GM19324 (cell line): ENCODE results near the gene OR52D1.

Experiments
- ATAC-seq: cut with Tn5 transposase; IDR thresholded peaks from one replicate; pipeline ENCODE4 v1.9.1; 2021; ENCODE audit warnings: mild to moderate bottlenecking, moderate library complexity; ENCODE audit not compliant: unreplicated experiment, low FRiP score

Gene OR52D1

DNA sequence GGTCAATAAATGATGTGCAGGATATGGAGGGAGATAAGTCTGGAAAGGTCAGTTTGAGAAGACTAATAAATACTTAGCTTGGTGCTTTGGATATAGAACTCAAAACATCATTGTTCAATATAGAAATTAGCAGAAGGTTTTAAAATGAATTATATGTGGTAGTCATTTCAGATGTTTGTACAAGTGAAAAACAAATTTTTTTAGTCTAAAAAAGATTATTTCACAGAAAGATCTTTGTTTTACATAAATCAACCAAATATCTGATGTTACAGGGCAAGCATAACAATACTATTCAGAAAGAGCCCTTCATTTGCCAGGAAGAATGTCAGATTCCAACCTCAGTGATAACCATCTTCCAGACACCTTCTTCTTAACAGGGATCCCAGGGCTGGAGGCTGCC is at the start of gene OR52D1:
Gene OR52D1, plus strand, starts transcription at position 301 of the 400 bp plus-strand sequence. Its CDS starts 22 bp downstream, at position 323.
- no peak for ATAC-seq

DNA sequence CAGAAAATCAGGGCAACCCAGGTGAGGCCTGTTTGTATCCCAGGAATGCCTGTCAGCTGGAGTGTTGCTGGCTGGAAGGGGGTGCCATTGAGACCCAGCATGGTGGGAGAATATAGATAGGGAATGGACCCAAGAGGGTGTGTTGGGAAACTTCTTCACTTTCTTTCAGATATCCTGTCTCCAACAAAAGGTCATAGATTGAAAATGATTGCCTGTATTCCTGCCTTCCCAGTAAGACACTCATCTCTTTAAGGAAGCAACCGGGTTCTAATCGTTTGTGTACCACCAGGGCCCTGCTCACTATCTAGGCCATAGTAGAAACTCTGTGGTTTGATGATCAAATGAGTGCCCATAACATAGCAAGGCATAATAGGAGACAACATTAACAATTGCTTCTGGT is 47.1 kb upstream of the OR52D1 start, which contains the start of gene OR51I1:
Gene OR51I1, minus strand, starts transcription at position 101 of the 400 bp plus-strand sequence. Its CDS starts 0 bp downstream, at position 101.
- no peak for ATAC-seq

DNA sequence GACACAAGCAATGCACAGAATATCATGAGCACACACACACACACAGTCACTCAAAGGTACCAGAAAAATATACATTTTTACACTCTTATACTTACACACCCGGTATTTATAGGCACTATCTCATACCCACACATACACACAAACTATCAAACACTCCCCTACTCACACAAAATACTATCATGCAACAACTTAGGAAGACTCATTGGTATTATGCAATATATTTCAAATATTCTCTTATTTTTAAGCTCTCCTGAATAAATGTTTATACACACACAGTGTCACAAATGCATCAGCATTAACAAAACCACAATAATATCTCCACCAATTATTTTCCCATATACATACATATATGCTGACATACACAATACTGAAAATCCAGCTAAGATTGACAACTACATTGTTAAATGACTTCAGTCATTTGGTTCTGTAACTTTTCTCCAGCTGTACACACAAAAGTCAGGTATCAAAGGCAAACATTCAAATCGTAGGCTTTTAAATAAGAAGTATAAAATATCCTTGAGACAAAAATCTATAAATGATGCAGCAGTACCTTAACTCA is 44.6 kb upstream of the OR52D1 start:
- ATAC-seq = no peak

DNA sequence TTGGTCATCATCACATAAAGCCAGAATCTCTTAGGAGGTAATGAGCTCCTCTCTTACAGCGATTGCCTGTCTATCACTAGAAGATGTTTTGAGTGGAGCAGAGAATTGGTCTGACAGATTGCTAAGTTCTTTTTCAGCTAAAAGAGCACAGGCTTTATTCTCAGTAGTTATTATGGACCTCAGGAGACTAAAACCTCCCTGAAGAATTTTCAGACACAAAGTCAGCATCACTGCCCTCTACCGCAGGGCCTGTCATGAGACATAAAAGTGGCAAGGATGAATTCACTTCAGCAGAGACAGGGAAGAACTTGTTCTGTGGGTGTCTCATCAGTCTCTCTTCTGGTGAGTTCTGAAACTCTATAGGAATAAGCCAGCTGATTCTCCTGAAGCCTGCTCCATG is 39.5 kb upstream of the OR52D1 start, which contains the start of gene OR51I2:
Gene OR51I2, plus strand, starts transcription at position 301 of the 400 bp plus-strand sequence. CDS start 4,166 bp downstream, outside the sequence.
- no peak for ATAC-seq

DNA sequence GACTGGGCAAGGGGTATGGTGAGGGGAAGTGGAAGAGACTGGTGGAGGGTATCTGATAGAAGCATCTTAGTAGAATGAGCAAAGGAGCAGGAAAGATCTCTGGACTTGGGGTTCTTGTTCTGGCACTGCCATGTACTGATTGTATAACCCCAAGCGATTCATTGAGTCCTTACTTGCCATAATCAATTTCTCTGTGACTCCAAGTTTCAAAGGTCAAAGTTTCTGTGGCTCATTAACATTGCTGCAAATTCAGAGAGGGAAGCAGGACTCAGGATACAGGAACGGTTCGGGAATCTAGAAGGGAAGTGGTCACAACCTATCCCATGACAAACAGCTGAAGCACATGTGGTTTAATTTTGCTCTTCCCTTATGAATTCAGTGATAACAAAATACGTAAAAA is 39.1 kb upstream of the OR52D1 start:
- no peak for ATAC-seq

DNA sequence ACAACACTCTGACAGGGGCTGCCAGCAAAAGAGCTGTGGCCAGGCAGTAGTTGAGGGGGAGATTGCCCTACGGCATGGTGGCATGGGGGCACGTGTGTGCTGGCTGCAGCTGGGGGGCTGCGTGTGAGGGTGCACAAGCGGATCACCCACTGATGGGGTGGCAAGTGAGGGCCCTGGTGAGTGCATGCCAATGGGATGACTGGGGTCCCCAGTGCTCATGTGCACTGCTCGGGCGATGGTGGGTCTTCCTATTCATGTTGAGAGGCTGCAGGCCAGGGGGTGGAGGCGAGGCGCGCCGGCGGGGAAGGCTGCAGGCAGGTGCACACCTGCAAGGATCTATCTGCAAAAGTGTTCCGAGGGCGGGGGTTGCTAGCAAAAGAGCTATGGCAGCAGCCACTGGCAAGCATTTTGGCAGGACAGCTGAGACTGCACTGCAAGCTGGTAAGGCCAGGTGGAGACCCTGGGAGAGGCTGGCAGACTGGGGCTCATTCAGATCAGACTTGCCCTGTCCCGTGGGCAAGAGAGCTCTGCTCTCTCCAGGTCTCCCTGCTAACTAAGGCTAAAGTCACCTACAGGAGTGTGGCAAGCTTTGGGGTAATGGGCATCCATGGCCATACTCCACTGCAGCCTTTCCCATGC is 27.4 kb upstream of the OR52D1 start:
- ATAC-seq = no peak

DNA sequence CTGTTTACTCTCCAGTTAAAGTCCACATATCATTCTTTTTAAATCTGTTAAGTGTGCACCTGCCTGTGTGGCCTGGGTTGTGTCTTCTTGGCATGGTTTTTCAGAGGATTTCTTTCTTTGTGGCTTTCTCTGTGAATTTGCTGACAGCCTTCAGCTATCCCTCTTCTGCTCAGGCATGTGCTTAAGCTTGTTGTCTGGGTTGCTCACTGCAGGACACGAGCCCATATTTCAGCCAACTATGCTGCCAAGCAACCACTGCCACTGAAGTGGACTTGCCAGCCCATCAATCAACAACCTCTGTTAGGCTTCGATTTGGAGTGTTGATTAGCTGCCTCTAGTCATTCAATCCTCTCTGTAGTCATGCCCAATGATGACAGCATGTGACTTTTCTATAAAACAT is 21.0 kb upstream of the OR52D1 start:
- ATAC-seq = no peak

DNA sequence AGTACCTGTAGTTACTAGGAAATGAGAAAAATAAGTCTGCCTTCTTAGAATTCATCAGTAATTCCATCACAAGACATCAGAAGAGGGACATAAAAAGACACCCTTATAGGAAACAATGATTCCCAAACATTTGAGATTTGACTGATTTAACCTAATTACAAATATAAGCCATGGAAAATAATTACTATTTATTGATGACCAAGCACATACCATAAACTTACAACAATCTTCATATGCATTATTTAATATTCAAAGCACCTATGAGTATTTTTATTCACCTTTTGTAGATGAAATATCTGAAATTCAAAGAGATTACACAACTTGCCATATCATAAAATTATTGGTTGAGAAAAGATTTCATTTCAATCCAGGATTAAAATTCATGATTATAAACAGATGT is 14.6 kb upstream of the OR52D1 start:
- no peak for ATAC-seq

DNA sequence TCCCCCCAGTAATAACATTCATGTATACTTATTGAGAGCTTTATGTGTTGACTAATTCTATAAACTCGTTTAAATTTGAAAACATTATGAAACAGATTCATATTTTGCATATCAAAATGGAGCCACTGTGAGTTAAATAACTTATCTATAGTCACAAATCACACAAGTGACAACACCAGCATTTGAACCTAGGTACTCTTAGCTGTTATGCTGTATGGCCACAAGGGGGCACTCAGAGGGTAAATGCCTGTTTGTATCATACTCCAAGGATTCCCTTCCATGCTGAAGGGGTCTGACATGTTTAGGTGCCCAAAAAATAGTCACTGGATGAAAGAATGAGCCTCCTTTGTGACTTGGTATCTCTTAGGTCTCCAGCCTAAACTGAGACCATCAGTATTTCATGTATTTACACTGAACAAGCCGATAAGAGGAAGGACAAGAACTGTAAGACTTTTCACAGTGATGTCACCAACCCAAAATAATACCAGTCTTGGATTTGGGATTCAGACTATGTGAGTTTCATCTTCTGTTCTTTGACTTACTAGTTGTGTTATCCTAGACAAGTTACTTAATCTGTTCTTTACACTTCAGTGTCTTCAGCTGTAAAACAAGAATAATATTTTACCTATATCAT is 12.2 kb upstream of the OR52D1 start:
- ATAC-seq = peak; percentile 71

DNA sequence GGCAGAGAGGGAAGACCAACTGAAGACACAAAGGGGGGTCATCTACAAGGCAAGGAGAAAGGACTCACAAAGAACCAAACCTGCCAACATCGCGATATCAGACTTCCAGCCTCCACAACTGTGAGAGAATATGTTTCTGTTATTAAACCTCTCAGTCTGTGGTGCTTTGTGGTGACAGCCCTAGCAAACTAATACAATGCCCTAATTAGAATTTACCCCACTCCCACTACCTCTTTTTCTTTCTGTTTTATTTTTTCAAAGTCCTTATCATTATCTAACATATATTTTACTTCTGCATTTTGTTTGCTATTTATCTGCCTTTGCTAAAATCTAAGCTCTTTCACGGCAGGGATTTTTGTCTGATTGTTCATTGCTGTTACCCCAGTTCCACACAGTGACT is 2.5 kb upstream of the OR52D1 start:
- no peak for ATAC-seq

DNA sequence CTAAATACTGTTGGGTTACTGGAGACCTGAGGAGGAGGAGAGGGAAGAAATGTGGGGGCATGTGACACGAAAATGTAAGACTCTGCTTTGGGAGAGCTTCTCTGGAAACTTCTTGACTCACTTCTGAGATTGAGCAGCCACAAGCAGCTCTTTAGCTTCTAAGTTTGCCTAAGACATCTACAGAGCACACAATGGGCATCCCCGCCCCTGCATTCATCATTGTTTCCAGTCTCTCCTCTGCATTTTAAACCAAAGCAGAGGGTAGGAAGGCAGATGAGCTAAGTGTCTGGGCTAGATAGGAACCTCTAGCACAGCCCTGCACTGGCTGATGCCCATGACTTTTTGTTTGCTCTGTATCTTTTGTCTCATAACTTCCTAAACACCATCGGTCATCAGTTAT is 2.1 kb upstream of the OR52D1 start:
- no peak for ATAC-seq

DNA sequence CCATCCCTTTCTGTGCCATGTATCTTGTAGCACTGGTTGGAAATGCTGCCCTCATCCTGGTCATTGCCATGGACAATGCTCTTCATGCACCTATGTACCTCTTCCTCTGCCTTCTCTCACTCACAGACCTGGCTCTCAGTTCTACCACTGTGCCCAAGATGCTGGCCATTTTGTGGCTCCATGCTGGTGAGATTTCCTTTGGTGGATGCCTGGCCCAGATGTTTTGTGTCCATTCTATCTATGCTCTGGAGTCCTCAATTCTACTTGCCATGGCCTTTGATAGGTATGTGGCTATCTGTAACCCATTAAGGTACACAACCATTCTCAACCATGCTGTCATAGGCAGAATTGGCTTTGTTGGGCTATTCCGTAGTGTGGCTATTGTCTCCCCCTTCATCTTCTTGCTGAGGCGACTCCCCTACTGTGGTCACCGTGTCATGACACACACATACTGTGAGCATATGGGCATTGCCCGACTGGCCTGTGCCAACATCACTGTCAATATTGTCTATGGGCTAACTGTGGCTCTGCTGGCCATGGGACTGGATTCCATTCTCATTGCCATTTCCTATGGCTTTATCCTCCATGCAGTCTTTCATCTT is 414 bp downstream of the OR52D1 start:
- no peak for ATAC-seq

DNA sequence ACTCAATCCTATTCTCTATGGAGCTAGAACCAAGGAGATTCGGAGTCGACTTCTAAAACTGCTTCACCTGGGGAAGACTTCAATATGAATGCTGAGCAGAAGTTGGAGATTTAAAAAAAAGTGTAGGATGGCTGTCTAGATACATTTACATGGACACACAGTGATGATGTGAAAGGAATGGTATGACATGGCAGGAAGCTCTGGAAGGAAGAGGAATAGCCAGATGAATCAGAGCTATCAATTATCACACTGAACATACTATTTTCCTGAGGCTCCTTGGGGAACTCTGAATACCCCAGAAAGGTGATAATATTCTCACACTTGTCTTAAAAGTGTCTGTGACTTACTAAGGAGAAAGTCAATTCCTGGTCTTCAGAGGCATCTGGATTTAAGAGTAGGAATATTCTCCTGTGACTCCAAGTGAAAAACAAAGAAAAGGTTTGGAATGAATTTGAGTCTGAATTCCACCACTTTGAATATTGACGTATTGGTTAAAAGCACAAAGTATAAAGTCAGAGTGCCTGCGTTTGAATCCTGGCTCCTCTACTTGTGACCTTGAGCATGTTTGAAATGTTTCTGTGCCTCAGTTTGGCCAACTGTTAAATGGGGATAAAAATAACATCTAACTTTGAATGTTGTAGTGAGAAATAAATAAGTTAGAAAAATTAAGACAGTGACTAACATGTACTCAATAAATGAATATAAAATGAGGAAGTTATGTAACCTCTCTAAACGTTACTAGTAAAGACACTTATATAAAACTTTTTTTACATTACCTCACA is 1.3 kb downstream of the OR52D1 start:
- ATAC-seq = no peak

DNA sequence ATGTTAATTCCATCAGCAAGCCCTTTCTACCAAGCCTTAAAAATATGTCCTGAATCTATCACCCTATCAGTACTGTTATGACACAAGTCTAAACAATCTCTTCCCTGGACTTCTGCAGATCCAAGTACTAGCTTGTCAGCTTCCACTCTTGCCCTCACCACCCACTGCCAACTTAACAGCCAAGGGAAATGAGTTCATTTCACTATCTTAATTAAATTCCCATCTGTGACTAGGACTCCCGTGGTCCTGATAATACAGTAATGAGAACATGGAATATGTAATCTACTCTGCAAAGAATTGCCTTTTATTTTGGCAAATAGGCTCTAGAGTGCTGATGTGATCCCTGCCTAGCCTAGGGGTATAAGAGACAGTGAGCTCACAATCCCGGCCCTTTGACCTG is 11.2 kb downstream of the OR52D1 start:
- ATAC-seq = no peak

DNA sequence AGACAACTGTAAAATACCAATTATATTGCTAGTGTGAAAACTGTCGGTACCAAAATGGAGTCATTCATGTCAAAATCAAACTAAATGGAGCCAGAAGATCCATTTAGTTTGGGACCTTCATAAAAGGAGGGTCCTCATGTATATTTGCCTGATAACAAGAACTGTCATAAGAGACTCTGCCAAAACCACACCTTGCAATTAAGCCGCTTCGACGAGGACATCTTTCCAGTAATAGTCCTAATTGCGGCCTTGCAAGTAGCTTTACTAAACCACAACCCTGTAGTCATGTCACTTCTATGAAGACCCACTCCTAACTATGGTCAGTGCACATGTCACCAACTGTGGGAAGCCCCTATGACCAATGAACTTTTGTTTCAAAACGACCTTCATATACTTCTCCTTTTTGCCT is 11.9 kb downstream of the OR52D1 start:
- no peak for ATAC-seq

DNA sequence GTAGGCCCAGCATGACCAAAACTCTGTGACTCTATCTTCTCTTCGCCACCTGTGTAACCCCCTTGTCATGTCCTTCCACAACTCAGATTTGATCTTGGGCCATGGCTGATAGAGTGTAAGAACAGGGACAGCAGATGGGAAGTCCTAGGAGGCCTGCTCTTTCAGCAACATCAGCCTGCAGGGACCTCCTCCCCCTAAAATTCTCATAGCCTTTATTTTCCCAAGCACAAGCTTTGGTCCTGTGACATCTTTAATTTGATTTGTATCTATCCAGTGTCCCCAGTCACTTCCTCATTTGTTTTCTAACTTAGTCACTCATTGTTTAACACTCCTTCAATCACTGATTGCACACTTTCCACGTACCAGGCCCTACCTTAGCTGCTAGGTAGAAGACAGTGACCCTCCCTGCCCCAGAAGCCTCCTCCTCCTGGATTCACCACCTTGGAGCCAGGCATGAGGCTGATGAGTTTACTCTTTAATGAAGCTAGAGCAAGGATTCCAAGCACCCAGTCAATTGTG is 16.0 kb downstream of the OR52D1 start:
- ATAC-seq = no peak

DNA sequence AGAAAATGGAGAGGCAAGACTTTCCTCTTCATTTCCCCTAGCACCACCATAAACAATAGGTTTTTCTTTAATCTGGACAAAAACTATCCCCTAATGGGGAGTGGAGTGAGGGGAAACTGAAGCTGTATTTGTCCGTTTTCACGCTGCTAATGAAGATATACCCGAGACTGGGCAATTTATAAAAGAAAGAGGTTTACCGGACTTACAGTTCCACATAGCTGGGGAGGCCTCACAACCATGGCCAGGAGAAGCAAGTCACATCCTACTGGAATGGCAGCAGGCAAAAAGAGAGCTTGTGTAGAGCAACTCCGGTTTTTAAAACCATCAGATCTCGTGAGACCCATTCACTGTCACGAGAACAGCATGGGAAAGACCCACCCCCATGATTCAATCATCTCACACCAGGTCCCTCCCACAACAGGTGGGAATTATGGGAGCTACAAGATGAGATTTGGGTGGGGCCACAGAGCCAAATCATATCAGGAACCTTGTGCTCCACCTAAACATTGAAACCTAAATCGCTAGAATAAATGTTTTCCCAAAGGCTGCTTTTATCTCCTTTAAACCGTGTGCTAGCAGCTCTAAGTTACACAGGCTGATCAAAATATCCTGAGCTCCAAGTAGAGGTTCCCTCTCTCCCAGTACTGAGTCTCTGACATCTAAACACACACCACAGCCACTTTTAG is 17.0 kb downstream of the OR52D1 start:
- ATAC-seq = no peak

DNA sequence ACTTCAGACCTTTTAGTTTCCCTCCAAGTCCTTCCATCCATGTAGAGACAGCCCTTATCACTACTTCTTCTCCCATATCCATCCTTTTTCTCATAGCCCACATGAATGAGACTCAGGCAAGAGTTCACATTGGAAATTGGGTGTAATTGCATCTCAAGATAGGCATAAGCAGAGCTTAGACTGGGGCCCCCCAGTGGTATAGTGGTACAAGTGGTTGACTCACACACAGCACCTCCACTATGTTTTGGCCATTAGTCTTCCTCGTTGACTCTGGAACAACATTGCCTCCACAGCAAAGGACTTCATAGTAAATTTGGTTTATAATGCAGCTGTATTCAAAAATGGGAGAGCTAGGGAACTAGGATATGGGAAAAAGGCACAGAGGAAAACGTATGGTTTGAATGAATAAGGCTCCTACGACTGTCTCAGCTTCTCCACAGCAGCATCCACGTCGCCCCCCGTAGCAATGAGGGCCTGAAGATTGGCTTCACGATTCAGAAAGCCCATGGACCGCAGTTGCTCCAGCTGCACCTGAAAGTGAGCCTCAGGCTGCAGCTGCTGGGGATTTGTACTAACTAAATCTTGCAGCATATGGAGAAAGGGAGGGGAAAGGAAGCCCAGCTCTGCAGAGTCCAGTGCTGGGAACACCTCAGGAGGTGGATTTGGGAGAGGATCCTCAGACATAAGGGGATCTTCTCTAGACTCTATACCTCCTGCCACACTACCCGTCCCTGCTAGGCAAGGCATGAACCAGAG is 18.9 kb downstream of the OR52D1 start:
- no peak for ATAC-seq

DNA sequence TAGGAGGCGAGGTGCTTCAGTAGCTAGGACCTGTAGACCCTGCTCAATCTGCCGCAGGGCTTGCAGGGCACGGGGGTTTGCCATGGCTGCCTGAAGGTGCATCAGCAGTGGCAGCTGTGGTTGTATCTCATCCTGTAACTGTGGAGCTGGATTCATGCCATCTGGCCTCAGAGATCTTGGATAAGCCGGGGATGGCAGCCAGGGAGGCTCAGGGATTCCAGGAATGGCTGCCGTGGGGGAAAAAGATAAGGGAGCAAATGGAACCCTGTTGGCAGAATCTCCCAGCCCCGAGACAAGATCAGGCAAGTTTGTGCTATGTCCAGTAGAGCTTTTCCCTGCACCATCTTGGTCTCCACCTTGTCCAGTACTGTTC is 19.4 kb downstream of the OR52D1 start:
- no peak for ATAC-seq
